GM21576 (cell line): ENCODE measurements around the gene YTHDF1.
A peak's percentile ranks its signal among the peaks of the same experiment; 100 is the strongest.

Experiments
- ATAC-seq: cut with Tn5 transposase; IDR thresholded peaks from one replicate; pipeline ENCODE4 v1.9.1; 2021; ENCODE audit warnings: mild to moderate bottlenecking, moderate library complexity; ENCODE audit not compliant: unreplicated experiment

YTHDF1 gene

GRCh38 chr20:63186528-63187316 is 29.2 kb downstream of the YTHDF1 start:
- no peak for ATAC-seq

- ATAC-seq = no peak
Measured at GRCh38 chr20:63186084-63186483, 29.8 kb downstream of the YTHDF1 start.

GRCh38 chr20:63185215-63185796 is 30.6 kb downstream of the YTHDF1 start:
- no peak for ATAC-seq

- ATAC-seq = no peak
Measured at GRCh38 chr20:63183422-63184146, 32.3 kb downstream of the YTHDF1 start.

GRCh38 chr20:63182946-63183415 is 33.0 kb downstream of the YTHDF1 start:
- ATAC-seq = no peak

GRCh38 chr20:63182425-63182824 is 33.5 kb downstream of the YTHDF1 start:
- no peak for ATAC-seq

- ATAC-seq = no peak
Measured at GRCh38 chr20:63181226-63181625, 34.7 kb downstream of the YTHDF1 start.

GRCh38 chr20:63180569-63181185 is 35.3 kb downstream of the YTHDF1 start:
- no peak for ATAC-seq

- no peak for ATAC-seq
Measured at GRCh38 chr20:63179687-63180568, 36.0 kb downstream of the YTHDF1 start.

- peak; percentile 41 for ATAC-seq
Measured at GRCh38 chr20:63178889-63179686, 36.8 kb downstream of the YTHDF1 start.

- ATAC-seq = no peak
Measured at GRCh38 chr20:63178446-63178820, 37.5 kb downstream of the YTHDF1 start.

- no peak for ATAC-seq
Measured at GRCh38 chr20:63177785-63178445, 38.0 kb downstream of the YTHDF1 start.

- no peak for ATAC-seq
Measured at GRCh38 chr20:63177134-63177784, 38.7 kb downstream of the YTHDF1 start.

- no peak for ATAC-seq
Measured at GRCh38 chr20:63176427-63177133, 39.4 kb downstream of the YTHDF1 start.

GRCh38 chr20:63176034-63176426 is 39.9 kb downstream of the YTHDF1 start:
- ATAC-seq = no peak

- no peak for ATAC-seq
Measured at GRCh38 chr20:63175038-63175895, 40.7 kb downstream of the YTHDF1 start.
